WI38 (cell line): ENCODE results near the gene COL6A1.

ENCODE experiments used
- H3K4me3 ChIP-seq: 2 replicates; pipeline ENCODE4 v1.5.1; 2011; ENCODE audit warnings: low read depth, mild to moderate bottlenecking, control low read depth, low read length
- TF ChIP-seq, protein P1 (sequence below): IDR thresholded peaks from 2 replicates; pipeline ENCODE4 v1.5.1; 2012; ENCODE audit warnings: low read depth, mild to moderate bottlenecking, control low read depth, low read length

The COL6A1 gene

DNA sequence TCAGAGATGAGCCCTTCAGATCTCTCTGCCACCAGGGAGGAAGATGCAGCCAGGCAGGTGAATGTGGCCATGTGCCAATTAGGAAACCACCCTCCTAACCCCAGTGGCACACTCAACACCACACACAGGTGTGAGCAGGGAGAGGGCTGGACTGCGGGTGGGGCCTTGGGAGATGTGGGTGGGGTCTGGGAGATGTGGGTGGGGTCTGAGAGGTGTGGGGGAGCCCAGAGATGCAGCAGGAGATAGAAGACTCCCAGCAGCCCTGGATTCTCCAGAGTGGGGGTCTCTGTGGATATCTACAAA lies 43.2 kb upstream of the COL6A1 start:
- TF ChIP-seq, protein P1, sequence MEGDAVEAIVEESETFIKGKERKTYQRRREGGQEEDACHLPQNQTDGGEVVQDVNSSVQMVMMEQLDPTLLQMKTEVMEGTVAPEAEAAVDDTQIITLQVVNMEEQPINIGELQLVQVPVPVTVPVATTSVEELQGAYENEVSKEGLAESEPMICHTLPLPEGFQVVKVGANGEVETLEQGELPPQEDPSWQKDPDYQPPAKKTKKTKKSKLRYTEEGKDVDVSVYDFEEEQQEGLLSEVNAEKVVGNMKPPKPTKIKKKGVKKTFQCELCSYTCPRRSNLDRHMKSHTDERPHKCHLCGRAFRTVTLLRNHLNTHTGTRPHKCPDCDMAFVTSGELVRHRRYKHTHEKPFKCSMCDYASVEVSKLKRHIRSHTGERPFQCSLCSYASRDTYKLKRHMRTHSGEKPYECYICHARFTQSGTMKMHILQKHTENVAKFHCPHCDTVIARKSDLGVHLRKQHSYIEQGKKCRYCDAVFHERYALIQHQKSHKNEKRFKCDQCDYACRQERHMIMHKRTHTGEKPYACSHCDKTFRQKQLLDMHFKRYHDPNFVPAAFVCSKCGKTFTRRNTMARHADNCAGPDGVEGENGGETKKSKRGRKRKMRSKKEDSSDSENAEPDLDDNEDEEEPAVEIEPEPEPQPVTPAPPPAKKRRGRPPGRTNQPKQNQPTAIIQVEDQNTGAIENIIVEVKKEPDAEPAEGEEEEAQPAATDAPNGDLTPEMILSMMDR: no peak
- H3K4me3 ChIP-seq: no peak overlapping the region

DNA sequence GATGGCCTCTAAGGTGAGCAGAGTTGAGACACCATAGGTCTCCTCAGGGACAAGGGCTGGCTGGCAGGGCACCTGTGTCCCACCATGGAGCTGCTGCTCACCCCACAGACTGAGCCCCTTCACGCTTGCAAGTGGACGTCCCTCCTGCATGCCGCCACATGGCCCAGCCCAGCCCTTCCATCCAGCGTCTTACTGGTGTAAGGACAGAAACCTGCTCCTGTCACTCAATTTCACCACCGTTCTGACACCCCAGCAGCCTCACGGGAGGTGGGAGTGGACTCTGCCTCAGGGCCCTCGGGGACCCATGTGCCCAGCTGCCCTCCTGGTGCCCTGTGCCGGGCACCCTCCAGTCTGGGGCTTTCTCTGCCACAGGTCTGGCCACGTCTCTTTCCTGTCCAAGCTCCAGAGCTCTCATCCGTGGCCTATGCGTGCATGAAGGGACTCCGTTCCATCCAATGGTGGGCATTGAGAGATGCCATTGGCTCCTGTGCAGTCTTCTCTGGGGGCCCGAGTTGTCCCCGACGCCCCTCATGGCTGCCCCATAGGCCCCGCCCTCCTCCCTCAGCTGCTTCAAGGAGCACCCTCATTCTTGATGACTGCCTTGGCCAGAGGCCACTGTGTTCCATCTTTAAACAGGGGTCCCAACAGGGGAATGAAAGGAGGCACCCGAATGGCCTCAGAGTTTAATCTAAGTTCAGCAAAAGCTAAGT lies 42.6 kb upstream of the COL6A1 start:
- H3K4me3 ChIP-seq: no peak overlapping the region

DNA sequence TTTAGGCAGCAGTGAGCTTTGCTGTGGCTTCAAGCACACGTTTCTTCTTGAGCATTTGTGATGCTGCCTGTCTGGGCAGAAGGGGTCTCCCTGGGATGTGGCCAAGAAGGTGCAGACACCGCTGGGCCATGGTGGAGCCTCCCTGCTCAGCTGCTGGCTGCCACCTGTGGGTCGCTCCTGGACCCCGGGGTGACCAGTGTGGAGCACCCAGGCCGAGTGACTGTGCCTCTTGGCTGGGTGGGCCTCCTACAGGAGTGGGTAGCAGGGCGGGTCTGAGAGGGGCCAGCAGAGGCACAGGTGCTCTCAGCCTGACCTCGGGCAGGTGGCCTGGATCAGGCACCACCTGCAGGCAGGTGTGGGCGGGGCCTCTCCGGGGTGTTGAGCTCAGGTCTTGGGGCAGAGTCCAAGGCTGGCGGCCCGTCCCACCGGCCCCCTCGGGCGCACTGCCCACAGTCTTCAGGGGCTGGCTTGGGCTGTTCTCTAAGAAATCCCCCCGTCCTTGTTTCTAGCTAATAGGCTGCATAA lies 42.0 kb upstream of the COL6A1 start:
- TF ChIP-seq, protein P1: no peak
- H3K4me3 ChIP-seq: no peak overlapping the region

More for the DNA sequence above, 42.6 kb upstream of the COL6A1 start:
- TF ChIP-seq, protein P1: no peak

DNA sequence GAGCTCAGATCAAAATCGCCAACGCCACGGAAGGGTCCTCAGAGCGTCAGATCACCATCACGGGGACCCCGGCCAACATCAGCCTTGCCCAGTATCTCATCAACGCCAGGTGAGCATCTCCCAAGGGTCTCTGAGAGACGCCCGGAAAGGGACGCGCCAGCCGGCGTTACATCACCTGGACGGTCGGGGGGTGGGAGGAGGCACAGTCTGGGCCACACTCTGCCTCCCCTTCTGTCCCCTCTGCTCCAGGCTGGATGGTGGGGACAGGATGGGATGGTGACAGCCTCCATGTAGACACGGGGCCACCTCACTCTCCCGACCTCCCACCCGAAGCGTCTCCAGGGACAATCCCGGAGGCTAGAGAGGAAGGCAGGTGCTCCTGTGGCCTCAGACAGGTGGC lies 41.5 kb upstream of the COL6A1 start:
- no peak overlapping the region for H3K4me3 ChIP-seq
- TF ChIP-seq, protein P1: no peak

DNA sequence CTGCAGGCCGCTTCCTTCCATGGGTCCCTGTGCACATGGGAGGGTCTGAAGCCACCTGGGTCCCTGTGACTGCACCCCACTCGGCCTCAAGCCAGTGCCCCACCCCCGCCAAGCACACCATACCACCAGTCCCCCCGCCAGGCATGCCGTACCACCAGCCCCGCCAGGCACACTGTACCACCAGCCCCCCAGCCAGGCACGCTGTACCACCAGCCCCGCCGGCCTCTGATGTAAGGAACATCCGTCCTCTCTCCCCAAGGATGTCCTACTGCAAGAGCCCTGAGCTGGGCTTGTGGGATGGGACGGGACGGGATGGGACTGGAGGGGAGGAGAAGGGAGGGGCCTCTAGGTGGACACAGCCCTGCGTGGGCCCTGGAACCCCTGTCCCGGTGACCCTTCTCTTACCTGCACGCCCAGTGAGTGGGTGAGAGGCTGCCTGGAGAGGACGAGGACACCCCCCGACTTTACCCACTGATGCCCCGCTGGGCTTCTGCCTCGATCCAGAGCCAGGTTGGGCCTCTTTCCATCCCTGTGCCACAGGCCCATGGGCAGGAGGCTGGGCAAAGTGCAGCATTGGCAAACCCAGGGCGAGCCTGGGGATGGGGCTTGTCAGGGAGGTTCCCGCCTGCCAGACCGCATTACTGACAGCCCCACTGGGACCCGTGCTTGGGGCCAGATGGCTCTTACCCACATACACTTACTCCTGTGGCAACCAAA lies 40.8 kb upstream of the COL6A1 start:
- no peak overlapping the region for H3K4me3 ChIP-seq
- TF ChIP-seq, protein P1: no peak

DNA sequence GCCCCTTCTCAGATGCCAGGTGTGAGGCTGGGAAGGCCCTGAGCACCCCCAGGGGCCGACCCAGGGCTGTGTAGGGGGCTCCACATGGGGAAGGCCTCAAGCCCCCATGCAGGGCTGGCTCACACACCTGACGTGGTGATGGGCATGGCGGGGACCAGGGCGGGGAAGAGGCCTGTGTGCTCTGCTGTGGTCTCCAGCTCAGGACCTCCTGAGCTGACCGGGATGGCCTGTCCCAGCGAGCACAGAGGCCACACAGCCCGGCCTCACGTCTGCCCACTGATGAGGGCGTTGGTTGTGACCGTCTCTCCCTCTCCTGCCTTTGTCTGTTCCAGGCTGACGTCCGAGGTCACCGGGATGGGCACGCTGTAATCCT lies 40.2 kb upstream of the COL6A1 start:
- TF ChIP-seq, protein P1: no peak
- no peak overlapping the region for H3K4me3 ChIP-seq
